NCI-H446 (cell line): ENCODE results near the gene ZEB2.

Source experiments
- DNase-seq, 2 experiments: peaks; one replicate each; lab custom pipeline; 2025; lab: John Stamatoyannopoulos, UW

ZEB2 gene

DNA sequence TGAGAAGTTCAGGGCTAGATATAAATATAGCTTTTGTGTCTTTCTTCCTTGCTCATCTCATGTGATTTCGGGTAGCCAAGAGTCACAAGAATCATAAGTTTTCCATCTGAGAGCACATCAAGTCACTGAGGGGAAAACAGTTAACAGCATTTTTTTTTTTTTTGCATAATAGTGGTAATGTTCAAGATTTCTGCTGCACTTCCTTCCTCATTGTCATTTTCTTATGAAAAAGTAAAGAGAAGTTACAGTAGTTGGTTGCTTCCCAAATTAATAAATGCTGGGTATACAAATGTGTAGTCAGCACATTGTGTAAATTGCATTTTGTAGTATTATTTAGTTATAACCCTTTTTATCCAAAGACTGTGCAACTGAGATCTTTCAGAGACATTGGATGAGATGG is 93.6 kb downstream of the ZEB2 start:
- no peak for DNase-seq

DNA sequence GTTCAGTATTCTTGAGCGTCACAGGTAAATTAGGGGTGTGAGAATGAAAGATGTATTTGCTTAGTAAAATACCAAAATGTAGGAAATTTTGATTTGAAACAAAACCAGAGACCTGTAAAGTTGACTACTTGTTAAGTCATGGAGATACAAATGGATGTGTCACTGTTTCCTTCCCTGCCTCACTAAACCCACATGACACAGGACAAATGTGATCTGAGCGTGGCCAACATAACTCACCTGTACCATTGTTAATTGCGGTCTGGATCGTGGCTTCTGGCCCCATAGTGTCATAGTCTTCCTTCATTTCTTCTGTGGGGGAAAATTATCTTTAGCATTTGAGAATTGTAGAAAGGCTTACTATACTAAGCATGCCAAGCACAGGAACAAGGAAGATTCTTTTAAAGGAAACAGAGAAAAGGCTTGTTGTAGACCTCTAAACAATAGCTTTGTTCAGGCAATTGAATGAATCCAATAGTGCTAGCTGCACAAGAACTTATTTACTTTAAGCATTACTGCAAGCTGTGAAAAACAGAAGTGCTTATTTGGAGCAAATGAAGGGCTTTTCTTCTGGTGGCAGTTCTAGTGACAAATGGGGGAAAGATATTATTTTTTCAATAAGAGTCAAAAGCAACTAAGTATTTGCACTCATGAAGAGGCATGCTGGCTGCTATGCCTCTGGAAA is 95.2 kb downstream of the ZEB2 start:
- DNase-seq: no peak

DNA sequence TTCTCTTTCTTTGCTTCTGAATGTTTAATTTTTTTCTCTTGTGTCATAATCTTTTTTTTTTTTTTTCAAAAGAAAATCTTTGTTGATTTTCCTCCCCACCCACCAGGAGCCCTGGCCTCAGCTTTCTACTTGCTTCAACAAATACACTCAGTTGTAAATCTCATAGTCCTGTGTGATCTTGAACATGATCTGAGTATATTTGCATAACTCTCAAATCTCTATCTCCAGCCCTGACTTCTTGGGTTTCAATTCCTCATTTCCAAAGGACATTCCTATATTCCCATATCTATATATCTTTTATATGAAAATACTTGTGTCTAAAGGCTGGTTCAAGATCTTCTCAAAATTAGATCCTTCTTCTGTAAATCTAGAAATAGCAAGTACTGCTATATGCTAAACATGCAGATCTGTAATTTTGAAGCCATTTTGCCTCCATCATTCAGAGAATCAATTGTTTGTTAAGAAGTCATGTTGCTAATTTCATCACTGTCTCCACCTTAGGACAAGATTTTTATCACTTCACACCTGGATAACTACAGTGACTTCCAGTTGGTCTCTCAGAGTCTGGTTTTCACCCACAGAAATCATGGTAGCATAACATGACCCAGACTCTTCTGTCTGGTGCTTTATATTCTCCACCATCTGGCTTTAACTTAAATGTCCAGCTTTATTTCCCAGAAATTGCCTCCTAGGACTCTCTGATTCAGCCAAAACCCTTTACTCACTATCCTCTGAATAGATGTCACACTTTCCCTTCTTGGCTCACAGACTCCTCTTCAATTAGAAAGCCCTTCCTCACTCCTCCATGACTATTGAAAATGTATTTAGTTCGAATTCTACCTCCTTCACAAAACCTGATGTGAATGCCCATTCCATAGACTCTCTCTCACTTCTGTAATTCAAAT is 98.1 kb downstream of the ZEB2 start:
- no peak for DNase-seq

DNA sequence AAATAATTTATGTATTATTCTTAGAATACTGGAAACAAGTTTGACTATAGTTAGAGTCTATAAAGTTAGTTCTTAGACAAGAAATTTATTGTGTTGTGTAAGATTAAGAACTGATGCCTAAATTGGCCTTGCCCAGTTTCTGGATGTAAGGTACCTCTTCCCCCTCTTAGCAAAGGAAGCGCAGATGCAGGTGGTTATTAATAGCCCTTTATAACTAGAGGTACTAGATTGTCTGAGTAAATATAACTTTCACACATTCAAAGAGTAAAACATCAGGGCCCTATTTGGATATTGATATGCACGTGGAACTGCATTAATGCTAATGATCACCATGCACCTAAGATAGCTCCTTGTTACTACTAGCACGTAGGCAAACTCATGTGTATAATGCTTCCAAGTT is 100.7 kb downstream of the ZEB2 start:
- DNase-seq: no peak

DNA sequence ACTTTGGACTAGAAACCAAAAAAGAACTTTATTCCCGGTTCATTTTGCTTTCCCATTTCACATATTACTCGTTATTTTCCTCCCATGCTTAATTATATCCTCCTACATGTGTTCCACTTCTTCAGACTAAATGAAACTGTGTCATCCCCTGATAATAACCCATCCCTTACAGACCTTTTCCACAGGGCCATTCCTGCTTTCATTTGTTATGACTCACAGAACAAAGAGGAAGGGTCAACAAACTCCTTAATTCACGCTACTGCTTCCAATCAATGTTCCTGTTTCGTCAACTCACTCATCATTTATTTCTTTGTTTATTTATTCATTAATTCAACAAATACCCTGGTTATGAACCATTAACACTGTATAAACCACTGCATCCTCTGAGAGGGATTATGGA is 104.5 kb downstream of the ZEB2 start:
- no peak for DNase-seq

DNA sequence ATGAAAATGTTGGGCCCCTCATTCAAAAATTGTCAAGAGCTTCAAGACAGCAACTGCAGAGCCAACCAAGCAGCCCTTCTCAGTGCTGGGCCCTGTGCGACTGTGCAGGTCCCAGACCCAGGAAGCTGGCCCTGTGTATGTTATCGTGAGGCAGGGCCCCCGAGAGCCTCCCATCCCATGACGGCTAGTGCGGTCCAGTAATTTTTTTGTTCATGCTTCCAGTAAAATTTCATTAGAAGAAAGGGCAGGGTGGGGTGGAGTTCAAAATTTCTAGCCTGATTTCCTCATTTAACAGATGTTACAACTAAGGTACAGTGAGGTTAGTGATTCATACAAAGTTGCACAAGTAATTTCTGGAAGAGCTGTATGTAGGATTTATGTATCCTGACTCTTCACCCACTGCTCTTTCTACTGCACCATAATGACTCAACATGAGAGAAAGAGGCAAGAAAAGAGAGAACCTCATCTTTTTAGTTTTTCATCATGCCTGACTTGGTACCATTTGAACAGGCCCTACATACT is 105.5 kb downstream of the ZEB2 start:
- no peak for DNase-seq

DNA sequence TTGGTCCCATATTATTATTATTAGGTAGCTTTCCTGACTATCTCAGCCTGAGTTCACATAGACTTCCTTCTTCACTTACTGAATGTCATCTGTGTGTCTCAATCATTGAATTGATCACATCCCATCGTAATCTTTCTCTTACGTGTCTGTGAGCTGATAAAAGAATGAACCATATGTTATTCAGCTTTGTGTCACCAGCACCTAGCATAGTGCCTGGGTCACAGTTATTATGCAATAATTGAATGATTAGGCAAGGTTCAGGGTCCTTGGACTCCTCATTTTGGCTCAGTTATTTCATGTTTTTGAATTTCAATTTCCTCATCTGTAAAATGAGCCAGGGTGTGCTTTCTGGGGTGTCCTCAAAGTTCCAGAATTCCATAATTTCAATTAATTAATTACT is 107.2 kb downstream of the ZEB2 start:
- no peak for DNase-seq

DNA sequence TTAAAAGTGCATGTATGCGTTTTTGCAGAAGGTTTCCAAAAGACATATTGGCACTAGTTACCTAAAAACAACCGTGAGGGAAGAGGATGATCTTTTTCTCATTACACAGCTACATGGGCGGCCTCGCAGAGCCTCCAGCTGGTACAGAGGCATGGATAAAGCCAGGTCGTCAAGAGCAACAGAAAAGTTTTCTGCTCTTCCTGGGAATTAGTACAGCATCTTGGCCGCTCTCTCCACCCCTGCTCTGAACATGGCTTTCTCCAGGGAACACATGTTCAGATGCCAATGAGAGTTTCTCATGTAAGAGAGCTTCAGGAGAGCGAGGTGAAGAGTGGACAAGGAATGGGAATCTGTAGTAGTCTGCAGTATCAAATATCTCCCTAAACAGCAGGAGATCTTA is 108.4 kb downstream of the ZEB2 start:
- DNase-seq: no peak

DNA sequence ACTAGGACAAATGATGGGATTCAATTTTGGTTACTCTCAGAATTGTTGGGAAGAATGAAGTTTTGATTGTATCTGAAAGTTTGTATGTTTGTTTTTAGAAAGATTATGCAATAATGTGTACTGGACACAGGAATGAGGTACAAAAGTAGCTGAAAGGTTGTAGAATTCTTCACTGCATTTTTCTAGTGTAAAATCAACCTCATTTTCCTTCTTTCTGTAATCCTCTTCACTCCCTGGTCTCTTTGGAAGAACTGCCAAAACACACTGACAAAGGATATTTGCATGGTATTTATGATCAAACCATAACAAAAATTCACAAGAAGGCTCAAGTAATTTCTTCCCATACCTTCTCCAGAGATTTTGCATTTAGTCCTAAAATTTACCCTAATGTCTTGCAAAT is 110.7 kb downstream of the ZEB2 start:
- DNase-seq: no peak

DNA sequence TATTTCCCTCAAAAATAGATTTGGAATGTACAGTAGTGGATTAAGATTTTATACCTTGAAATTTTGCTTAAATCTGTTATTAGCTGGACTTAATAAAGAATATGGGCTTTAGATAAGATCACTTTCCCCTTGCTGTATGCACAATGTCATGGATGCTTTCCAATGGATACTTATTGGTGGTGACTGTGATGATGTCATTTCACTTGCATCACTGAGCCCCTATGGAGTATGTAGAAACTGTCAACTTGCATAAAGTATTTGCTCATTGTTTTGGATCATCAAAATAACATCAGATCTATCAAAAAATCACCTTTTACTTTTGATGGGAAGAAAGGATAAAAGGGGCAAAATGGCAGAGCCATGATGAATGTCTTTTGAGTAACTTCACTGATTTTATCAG is 112.7 kb downstream of the ZEB2 start:
- DNase-seq: no peak

DNA sequence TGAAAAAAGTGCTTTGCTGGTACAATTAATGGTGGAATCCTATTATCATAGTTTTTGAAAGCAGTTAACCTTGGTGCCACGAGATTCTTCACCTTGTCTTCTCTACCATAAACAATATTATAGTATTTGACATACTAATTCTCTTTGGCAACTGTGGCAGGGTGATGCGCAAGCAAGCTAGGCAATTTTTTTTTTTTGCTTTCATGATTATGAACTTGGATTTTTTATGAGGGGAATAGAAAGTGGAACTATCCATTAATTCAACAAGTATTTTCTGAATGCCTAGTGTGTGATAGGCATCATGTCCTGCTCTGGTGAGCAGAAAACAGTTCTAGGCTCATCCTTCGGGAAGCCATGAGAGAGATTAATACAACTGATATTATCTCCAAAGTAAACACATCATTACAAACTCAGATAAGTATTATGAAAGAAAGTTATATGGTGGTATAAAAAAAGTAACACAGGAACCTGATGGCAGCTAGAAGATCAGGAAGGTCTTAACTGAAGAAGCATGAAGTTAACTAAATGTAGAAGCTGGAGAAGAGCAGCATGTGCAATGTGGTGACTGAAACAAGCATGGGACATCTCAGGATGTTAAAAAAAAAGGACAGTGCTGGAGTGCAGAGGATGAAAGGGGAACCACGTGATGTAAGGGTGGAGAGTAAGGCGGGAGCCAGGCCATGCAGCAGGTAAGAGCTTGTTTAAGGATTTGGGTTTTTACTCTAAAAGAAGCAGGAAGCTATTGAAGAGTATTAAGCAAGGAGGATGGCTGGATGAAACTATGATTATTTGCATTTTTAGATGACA is 113.7 kb downstream of the ZEB2 start:
- DNase-seq: no peak

DNA sequence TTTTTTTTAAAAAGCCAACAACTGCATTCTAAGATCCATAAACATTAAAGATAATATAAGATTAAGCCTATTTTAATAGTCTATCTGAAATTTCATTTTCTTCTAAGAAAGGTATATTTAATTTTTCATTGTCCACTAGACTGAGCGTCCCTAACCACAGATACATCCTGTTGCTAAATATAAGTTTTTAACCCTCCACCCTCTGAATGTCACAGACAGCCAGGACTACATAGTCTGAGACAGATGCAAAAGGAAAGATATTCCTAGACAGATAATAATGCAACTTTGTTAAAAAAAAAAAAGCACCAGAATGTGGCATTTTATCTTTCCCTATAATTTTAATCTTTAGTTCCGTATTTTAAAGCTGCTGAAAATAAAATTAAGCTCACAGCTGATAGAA is 114.6 kb downstream of the ZEB2 start:
- no peak for DNase-seq

DNA sequence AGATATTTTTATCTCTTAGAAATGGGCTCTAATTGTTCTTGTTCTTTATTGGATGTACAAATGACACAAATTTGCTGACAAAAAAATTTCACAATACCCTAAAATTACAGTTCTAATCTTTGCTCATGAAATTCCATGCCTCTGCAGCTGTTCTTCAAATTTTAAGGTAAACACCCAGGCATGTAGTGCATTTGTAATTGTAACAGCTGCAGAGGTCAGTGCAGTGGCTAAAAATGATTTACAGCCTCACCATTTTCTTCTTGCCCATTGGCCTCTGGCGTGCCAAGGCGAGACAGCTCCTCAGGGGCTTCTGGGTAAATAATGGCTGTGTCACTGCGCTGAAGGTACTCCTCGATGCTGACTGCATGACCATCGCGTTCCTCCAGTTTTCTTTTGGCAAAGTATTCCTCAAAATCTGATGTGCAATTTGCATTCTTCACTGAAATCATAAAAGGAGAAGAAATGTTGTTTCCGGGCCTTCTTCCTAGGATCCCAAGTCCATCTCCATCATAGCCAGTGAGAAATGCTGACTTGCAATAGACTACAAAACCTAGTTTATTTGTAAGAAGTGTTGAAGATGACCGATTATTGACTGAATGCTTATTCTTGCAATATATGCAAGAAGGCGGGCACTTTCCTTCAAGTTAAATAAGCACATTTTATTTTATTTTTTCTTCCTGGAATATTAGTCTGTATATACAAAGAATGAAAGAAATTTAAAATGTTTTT is 115.2 kb downstream of the ZEB2 start:
- DNase-seq: no peak

DNA sequence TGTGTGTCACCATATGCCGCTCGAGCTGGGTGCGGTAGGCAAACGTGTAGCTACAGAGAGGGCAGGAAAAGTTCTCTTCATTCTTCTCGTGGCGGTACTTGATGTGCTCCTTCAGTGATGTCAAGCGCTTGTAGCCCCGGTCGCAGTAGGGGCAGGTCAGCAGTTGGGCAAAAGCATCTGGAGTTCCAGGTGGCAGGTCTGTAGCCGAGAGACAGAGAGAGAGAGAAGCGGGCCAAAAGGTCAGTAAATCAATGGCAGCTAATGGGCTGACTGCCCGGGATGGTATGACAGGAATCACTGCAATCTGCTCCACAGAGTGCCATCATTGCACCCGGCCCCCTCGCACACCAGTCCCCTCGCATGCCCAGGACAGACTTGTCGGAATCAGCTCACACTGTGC is 116.0 kb downstream of the ZEB2 start:
- peak in 1 of 2 experiments; percentile 19 for DNase-seq

DNA sequence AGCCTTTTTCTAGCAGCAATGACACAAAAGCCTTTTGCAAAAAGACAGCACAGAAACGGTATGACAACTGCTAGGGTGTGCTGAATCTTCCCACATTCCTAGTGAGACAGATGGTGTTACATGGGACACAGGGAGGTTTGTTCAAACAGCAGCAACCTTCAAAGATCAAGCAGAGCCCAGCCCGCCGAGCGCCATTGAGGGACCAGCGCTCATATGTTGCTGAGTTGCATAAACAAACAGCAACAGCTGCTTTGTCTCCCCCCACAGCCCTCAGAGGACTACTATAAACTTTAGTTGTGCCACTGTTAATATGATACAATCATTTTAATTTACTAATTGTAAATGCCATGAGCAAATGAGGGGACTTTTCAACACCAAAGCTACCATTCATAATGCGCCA is 117.7 kb downstream of the ZEB2 start:
- DNase-seq: peak in 1 of 2 experiments; percentile 44

DNA sequence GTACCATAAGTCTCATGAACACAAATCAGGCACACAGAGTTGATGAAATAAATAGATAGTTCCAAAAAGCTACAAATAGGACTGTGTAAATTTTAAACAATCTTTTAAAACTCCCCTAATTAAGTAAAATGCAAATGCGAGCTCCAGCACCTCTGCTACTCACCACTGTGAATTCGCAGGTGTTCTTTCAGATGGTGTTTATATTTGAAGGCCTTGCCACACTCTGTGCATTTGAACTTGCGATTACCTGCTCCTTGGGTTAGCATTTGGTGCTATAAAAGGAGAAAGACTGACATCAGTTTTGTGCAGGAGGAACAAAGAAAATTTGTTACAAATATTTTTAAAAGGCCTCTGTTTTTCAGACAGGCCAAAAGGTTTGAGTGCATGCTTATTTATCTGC is 118.9 kb downstream of the ZEB2 start:
- DNase-seq: no peak

DNA sequence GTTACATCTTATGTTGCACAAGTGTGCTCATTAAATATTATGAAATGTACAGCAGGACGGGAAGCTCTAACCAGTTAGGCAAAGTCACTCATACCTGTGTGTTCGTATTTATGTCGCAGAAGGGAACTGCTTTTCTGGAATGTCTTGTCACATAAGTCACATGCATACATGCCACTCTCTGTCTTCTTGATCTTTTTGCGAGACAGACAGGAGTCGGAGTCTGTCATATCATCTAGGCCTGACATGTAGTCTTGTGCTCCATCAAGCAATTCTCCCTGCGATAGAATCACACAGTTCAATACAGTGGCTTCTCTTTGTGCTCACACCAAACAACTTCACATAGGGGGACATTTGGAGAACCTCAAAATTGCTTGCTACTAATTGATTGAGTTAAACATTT is 123.6 kb downstream of the ZEB2 start:
- no peak for DNase-seq

DNA sequence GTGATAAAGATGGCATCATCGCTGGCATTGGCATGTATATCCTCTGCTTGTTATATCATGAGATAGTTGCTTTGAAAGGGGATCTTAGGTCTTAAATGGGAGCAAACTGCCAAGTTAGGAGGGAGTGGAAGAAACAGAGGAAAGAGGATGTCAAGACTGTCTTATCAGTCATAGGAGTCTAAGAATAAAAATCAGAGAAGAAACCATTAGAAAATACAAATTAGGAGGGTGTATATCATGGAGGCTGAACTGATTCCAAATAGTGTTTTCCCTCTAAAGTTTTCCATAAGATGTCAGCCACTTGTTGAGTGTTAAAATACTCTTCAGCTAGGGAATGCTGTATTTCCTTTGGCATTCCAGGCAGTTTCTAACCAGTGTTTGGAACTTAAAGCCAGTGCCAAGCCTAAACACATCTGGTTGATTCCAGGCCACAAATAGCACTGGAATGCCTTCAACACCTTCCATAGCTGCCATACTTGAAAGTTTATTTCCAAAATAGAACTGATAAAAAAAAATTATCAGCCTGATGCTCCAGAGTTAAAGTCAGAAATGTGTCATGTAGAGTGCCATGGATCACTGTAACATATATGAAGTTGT is 129.4 kb downstream of the ZEB2 start:
- no peak for DNase-seq

DNA sequence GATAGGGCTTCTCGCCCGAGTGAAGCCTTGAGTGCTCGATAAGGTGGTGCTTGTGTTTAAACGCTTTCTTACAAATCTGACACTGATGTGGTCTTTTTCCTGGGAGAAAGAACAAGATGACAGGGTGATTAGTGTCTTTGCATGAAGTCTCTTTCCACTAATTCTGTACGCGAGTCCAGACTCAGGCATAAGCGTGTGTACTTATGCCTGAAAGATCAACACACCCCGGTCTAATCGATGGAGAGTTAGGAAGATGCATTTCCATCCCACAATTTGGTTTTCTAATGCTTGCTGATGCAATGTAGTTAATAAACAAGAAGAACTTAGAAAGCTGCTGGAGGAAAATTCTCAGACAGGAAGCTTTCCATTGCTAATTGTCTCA is 130.0 kb downstream of the ZEB2 start:
- no peak for DNase-seq

DNA sequence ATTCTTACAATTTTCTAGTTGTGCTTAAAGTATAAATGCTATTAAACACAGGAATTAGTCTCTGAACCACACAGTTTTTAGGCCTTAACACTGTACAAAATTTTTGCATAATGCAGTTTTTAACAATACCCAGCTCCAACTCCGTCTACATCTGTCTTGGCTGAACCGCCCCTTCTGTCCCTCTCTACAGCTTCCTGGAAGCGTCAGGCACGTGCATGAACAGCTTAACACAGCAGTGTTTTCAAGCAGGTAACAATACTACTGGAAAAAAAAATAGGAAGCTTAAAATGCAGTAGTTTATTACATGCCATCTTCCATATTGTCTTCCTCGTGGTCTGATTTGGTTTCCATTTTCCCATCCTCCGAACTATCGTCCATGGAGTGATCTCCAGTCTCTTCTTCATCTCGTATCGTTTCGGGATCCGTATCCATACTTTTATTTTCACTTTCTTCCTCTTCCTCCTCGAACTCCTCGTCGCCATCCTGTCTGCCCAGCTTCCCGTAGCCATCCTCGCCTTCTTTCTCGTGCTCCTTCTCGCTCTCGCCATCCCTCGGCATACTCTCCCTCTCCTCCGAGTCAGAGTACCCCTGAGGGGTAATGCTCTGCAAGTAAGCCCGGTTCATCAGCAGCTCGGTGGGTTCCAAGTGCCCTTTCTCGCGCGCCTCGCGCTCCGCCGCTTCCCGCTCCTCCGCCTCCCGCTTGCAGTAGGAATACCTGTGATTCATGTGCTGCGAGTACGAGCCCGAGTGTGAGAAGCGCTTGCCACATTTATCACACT is 130.6 kb downstream of the ZEB2 start:
- DNase-seq: no peak

DNA sequence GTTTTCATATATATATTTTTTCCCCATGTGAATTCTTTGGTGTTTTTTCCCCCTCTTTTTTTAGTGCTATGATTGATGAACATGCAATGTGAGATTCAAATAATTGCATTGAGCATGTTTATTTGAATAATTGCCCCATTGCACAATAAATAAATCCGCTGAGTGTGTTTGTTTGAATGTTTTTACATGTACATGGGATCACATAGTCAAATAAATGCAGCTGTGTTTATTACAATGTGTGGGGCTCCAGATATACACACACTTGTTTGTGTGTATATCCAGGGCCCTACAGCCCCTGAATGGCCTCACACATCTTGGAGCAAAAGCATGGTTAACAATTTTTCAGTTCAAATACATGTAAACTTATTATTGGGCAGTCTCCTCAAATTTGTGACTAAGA is 134.5 kb downstream of the ZEB2 start:
- DNase-seq: no peak
